HEK293 (cell line): Measurements from ENCODE around the gene PDE9A.

Source experiments
- CTCF ChIA-PET: fragments of 350-600 bp; formaldehyde crosslinking; extraction: SDS; loops from one replicate; lab custom pipeline; 2021; ENCODE audit warnings: antibody characterized with exemption; lab: Yijun Ruan, JAX
- POLR2A ChIA-PET: fragments of 300-600 bp; formaldehyde crosslinking; extraction: SDS; loops from one replicate; lab custom pipeline; 2020; ENCODE audit warnings: antibody characterized with exemption, inconsistent platforms; lab: Yijun Ruan, JAX
- H3K27ac ChIP-seq: fragments of 200-500 bp; sonication (Bioruptor generic); 2 replicates; pipeline ENCODE4 v1.5.1; 2014; ENCODE audit warnings: low read depth, low read length, control low read depth, inconsistent platforms; ENCODE audit errors: extremely low read depth
- H3K36me3 ChIP-seq, 2 experiments: fragments of 200-500 bp in 1 of 2; sonication (Bioruptor generic) in 1 of 2; 1 replicate in 1 of 2; 2 replicates in 1 of 2; pipeline ENCODE4 v1.5.1; 2014 to 2017; ENCODE audit warnings: inconsistent platforms in 2 of 2, low read length in 2 of 2; ENCODE audit not compliant: control insufficient read depth in 2 of 2, insufficient read depth in 1 of 2
- H3K4me1 ChIP-seq: fragments of 200-500 bp; sonication (Bioruptor generic); 2 replicates; pipeline ENCODE4 v1.5.1; 2014; ENCODE audit warnings: mild to moderate bottlenecking, low read length, inconsistent platforms; ENCODE audit not compliant: control insufficient read depth, insufficient read depth
- H3K4me3 ChIP-seq: 2 replicates; pipeline ENCODE4 v1.5.1; 2011; ENCODE audit warnings: low read depth, mild to moderate bottlenecking, control low read depth, low read length, moderate library complexity
- H3K9me3 ChIP-seq: fragments of 200-500 bp; sonication (Bioruptor generic); 2 replicates; pipeline ENCODE4 v1.5.1; 2014; ENCODE audit warnings: low read depth, low read length, inconsistent platforms; ENCODE audit not compliant: control insufficient read depth, insufficient read depth
- ZNF16 ChIP-seq: fragments of 450-650 bp; formaldehyde crosslinking; IDR thresholded peaks from 2 replicates; pipeline ENCODE4 v1.5.1; 2016; ENCODE audit warnings: low read depth, missing biosample characterization, missing genetic modification characterization
- ZNF175 ChIP-seq: fragments of 450-650 bp; formaldehyde crosslinking; IDR thresholded peaks from 2 replicates; pipeline ENCODE4 v1.5.1; 2016; ENCODE audit warnings: missing biosample characterization, missing genetic modification characterization
- ZNF341 ChIP-seq: fragments of 450-650 bp; formaldehyde crosslinking; IDR thresholded peaks from 2 replicates; pipeline ENCODE4; 2016; ENCODE audit warnings: low read depth, missing biosample characterization, missing genetic modification characterization
- ZNF394 ChIP-seq: fragments of 450-650 bp; formaldehyde crosslinking; IDR thresholded peaks from 2 replicates; pipeline ENCODE4 v1.5.1; 2016; ENCODE audit warnings: missing biosample characterization, missing genetic modification characterization, mild to moderate bottlenecking, moderate library complexity, borderline replicate concordance
- ZNF571 ChIP-seq: fragments of 450-650 bp; formaldehyde crosslinking; IDR thresholded peaks from 2 replicates; pipeline ENCODE4 v1.5.0; 2017; ENCODE audit warnings: missing biosample characterization, missing genetic modification characterization
- ZNF670 ChIP-seq: fragments of 450-650 bp; formaldehyde crosslinking; IDR thresholded peaks from 2 replicates; pipeline ENCODE4 v1.5.1; 2016; ENCODE audit warnings: missing biosample characterization, missing genetic modification characterization, low read depth
- TF ChIP-seq, protein P1 (sequence below): fragments of 450-650 bp; formaldehyde crosslinking; IDR thresholded peaks from 2 replicates; pipeline ENCODE4 v1.5.1; 2016; ENCODE audit warnings: missing biosample characterization, missing genetic modification characterization
- TF ChIP-seq, protein P2 (sequence below): fragments of 450-650 bp; formaldehyde crosslinking; IDR thresholded peaks from 2 replicates; pipeline ENCODE4 v1.5.1; 2016; ENCODE audit warnings: missing biosample characterization, missing genetic modification characterization
- TF ChIP-seq, protein P3 (sequence below): fragments of 450-650 bp; formaldehyde crosslinking; IDR thresholded peaks from 2 replicates; pipeline ENCODE4 v1.5.1; 2017; ENCODE audit warnings: missing biosample characterization, missing genetic modification characterization
- TF ChIP-seq, protein P4 (sequence below): fragments of 450-650 bp; formaldehyde crosslinking; IDR thresholded peaks from 2 replicates; pipeline ENCODE4 v1.5.1; 2016; ENCODE audit warnings: missing biosample characterization, missing genetic modification characterization
- TF ChIP-seq, protein P5 (sequence below): fragments of 450-650 bp; formaldehyde crosslinking; IDR thresholded peaks from 2 replicates; pipeline ENCODE4 v1.5.1; 2016; ENCODE audit warnings: missing biosample characterization, missing genetic modification characterization

The PDE9A gene

DNA sequence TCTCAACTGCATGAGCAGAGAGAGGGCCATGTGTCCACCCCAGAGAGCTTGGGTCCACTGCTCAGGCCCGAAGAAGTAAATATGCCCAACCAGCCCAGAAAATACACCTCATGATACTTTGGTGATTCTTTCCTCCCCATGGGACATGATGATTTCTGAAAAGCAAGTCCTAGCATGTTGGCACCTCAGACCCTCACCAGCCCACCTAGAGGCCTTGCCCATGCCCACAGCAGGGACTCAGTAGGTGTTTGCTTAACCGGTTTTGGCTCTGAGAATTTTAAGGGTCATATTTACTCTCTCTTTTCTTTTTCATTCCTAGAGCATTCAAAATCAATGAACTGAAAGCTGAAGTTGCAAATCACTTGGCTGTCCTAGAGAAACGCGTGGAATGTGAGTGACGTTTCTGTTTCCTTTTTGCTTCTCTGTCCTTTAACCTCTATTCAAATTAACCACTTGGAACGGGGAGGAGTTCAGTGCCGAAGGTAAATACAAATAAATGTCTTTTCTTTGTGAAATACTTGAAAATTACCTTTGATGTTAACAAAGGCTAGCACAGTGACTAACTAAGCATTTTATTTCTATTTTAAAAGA lies 79.7 kb downstream of the PDE9A start:
- Histone ChIP-seq H3K4me3 (no peak overlapping the region), H3K9me3 (no peaks in the 10 kb centered on the region; the same call in 1 of the 2 replicates), H3K36me3 (peaks cover 0 to 38% of the 10 kb centered on the region in 2 experiments; a peak in 1 of 3 replicates), H3K4me1 (no peaks in the 10 kb centered on the region), H3K27ac (no peak overlapping the region)
- CTCF ChIA-PET = interaction anchor here (0.6 kb wide), 1 partner anchor 266 kb away, joined by 3 read pairs; no protein-coding TSS in a partner anchor
- POLR2A ChIA-PET = no interaction called here
- TF ChIP-seq ZNF16 (tag by site-specific recombination) = no peak
- TF ChIP-seq ZNF394 = no peak
- TF ChIP-seq, protein P1, sequence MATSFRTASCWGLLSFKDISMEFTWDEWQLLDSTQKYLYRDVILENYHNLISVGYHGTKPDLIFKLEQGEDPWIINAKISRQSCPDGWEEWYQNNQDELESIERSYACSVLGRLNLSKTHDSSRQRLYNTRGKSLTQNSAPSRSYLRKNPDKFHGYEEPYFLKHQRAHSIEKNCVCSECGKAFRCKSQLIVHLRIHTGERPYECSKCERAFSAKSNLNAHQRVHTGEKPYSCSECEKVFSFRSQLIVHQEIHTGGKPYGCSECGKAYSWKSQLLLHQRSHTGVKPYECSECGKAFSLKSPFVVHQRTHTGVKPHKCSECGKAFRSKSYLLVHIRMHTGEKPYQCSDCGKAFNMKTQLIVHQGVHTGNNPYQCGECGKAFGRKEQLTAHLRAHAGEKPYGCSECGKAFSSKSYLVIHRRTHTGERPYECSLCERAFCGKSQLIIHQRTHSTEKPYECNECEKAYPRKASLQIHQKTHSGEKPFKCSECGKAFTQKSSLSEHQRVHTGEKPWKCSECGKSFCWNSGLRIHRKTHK (tag by site-specific recombination) = no peak
- TF ChIP-seq, protein P2, sequence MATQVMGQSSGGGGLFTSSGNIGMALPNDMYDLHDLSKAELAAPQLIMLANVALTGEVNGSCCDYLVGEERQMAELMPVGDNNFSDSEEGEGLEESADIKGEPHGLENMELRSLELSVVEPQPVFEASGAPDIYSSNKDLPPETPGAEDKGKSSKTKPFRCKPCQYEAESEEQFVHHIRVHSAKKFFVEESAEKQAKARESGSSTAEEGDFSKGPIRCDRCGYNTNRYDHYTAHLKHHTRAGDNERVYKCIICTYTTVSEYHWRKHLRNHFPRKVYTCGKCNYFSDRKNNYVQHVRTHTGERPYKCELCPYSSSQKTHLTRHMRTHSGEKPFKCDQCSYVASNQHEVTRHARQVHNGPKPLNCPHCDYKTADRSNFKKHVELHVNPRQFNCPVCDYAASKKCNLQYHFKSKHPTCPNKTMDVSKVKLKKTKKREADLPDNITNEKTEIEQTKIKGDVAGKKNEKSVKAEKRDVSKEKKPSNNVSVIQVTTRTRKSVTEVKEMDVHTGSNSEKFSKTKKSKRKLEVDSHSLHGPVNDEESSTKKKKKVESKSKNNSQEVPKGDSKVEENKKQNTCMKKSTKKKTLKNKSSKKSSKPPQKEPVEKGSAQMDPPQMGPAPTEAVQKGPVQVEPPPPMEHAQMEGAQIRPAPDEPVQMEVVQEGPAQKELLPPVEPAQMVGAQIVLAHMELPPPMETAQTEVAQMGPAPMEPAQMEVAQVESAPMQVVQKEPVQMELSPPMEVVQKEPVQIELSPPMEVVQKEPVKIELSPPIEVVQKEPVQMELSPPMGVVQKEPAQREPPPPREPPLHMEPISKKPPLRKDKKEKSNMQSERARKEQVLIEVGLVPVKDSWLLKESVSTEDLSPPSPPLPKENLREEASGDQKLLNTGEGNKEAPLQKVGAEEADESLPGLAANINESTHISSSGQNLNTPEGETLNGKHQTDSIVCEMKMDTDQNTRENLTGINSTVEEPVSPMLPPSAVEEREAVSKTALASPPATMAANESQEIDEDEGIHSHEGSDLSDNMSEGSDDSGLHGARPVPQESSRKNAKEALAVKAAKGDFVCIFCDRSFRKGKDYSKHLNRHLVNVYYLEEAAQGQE = no peak
- TF ChIP-seq ZNF341 (tag by site-specific recombination) = no peak
- TF ChIP-seq, protein P3, sequence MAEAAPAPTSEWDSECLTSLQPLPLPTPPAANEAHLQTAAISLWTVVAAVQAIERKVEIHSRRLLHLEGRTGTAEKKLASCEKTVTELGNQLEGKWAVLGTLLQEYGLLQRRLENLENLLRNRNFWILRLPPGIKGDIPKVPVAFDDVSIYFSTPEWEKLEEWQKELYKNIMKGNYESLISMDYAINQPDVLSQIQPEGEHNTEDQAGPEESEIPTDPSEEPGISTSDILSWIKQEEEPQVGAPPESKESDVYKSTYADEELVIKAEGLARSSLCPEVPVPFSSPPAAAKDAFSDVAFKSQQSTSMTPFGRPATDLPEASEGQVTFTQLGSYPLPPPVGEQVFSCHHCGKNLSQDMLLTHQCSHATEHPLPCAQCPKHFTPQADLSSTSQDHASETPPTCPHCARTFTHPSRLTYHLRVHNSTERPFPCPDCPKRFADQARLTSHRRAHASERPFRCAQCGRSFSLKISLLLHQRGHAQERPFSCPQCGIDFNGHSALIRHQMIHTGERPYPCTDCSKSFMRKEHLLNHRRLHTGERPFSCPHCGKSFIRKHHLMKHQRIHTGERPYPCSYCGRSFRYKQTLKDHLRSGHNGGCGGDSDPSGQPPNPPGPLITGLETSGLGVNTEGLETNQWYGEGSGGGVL (tag by site-specific recombination) = no peak
- no peak for TF ChIP-seq ZNF571 (tag by site-specific recombination)
- TF ChIP-seq, protein P4, sequence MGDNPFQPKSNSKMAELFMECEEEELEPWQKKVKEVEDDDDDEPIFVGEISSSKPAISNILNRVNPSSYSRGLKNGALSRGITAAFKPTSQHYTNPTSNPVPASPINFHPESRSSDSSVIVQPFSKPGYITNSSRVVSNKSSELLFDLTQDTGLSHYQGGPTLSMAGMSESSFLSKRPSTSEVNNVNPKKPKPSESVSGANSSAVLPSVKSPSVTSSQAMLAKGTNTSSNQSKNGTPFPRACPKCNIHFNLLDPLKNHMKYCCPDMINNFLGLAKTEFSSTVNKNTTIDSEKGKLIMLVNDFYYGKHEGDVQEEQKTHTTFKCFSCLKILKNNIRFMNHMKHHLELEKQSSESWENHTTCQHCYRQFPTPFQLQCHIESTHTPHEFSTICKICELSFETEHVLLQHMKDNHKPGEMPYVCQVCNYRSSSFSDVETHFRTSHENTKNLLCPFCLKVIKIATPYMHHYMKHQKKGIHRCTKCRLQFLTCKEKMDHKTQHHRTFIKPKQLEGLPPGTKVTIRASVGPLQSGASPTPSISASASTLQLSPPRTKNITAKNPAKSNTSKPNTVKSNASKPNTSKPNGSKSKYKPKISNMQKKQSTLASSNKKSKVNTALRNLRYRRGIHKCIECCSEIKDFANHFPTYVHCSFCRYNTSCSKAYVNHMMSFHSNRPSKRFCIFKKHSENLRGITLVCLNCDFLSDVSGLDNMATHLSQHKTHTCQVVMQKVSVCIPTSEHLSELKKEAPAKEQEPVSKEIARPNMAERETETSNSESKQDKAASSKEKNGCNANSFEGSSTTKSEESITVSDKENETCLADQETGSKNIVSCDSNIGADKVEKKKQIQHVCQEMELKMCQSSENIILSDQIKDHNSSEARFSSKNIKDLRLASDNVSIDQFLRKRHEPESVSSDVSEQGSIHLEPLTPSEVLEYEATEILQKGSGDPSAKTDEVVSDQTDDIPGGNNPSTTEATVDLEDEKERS (tag by site-specific recombination) = no peak
- no peak for TF ChIP-seq ZNF175 (tag by site-specific recombination)
- TF ChIP-seq ZNF670 (tag by site-specific recombination) = no peak
- TF ChIP-seq, protein P5, sequence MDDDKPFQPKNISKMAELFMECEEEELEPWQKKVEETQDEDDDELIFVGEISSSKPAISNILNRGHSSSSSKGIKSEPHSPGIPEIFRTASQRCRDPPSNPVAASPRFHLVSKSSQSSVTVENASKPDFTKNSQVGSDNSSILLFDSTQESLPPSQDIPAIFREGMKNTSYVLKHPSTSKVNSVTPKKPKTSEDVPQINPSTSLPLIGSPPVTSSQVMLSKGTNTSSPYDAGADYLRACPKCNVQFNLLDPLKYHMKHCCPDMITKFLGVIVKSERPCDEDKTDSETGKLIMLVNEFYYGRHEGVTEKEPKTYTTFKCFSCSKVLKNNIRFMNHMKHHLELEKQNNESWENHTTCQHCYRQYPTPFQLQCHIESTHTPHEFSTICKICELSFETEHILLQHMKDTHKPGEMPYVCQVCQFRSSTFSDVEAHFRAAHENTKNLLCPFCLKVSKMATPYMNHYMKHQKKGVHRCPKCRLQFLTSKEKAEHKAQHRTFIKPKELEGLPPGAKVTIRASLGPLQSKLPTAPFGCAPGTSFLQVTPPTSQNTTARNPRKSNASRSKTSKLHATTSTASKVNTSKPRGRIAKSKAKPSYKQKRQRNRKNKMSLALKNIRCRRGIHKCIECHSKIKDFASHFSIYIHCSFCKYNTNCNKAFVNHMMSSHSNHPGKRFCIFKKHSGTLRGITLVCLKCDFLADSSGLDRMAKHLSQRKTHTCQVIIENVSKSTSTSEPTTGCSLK (tag by site-specific recombination) = no peak
